Astrocyte (in vitro differentiated cells and primary cell): Measurements from ENCODE around the gene KLHL28. TPM values are rescaled to one million over a fixed set of nuclear protein-coding genes. Genes with fewer than 3 reads are reported as not detected.

Experiments
- DNase-seq: peaks from one replicate; pipeline ENCODE4 v3.0.0-alpha.2; 2010; ENCODE audit warnings: low read depth
- FAIRE-seq: peaks from 2 replicates; lab custom pipeline; 2011; peaks lifted over from hg19 to GRCh38; lab: Jason Lieb, UNC
- H2AFZ ChIP-seq: 2 replicates; pipeline ENCODE4 v1.6.0; 2012; ENCODE audit warnings: low read depth, low read length, inconsistent platforms
- H3K27ac ChIP-seq: 2 replicates; pipeline ENCODE4 v1.5.1; 2011; ENCODE audit warnings: low read depth, low read length, inconsistent platforms
- H3K27me3 ChIP-seq: 2 replicates; pipeline ENCODE4 v1.6.0; 2011; ENCODE audit warnings: low read length, inconsistent platforms; ENCODE audit not compliant: insufficient read depth
- H3K36me3 ChIP-seq: 2 replicates; pipeline ENCODE4 v1.5.1; 2011; ENCODE audit warnings: low read length, inconsistent platforms; ENCODE audit not compliant: insufficient read depth
- H3K4me1 ChIP-seq: 2 replicates; pipeline ENCODE4 v1.5.1; 2011; ENCODE audit warnings: low read length, inconsistent platforms; ENCODE audit not compliant: insufficient read depth
- H3K4me2 ChIP-seq: 2 replicates; pipeline ENCODE4 v1.6.0; 2012; ENCODE audit warnings: low read length, inconsistent platforms
- H3K4me3 ChIP-seq: 2 replicates; pipeline ENCODE4 v1.5.1; 2011; ENCODE audit warnings: low read depth, mild to moderate bottlenecking, low read length, inconsistent platforms; ENCODE audit not compliant: insufficient read depth
- H3K79me2 ChIP-seq: 2 replicates; pipeline ENCODE4 v1.6.0; 2012; ENCODE audit warnings: mild to moderate bottlenecking, low read length, inconsistent platforms; ENCODE audit not compliant: insufficient read depth
- H3K9ac ChIP-seq: 2 replicates; pipeline ENCODE4 v1.6.0; 2012; ENCODE audit warnings: mild to moderate bottlenecking, low read length, inconsistent platforms
- H3K9me3 ChIP-seq: 2 replicates; pipeline ENCODE4 v1.5.1; 2012; ENCODE audit warnings: low read depth, mild to moderate bottlenecking, low read length, inconsistent platforms; ENCODE audit not compliant: insufficient read depth
- H4K20me1 ChIP-seq: 2 replicates; pipeline ENCODE4 v1.6.0; 2012; ENCODE audit warnings: low read length, inconsistent platforms; ENCODE audit not compliant: insufficient read depth
- H3K27ac Mint-ChIP-seq: one replicate; pipeline ENCODE4 v1.8.0; 2021; ENCODE audit warnings: mild to moderate bottlenecking, mixed read lengths; ENCODE audit not compliant: unreplicated experiment
- H3K27me3 Mint-ChIP-seq: one replicate; pipeline ENCODE4 v1.8.0; 2021; ENCODE audit warnings: low read depth, mixed read lengths; ENCODE audit not compliant: unreplicated experiment
- H3K36me3 Mint-ChIP-seq: one replicate; pipeline ENCODE4 v1.8.0; 2021; ENCODE audit warnings: low read depth, mixed read lengths; ENCODE audit not compliant: unreplicated experiment
- H3K4me1 Mint-ChIP-seq: one replicate; pipeline ENCODE4 v1.8.0; 2021; ENCODE audit warnings: low read depth, mixed read lengths; ENCODE audit not compliant: unreplicated experiment
- H3K4me3 Mint-ChIP-seq: one replicate; pipeline ENCODE4 v1.8.0; 2021; ENCODE audit warnings: mild to moderate bottlenecking, moderate library complexity, mixed read lengths; ENCODE audit not compliant: unreplicated experiment
- H3K9me3 Mint-ChIP-seq: one replicate; pipeline ENCODE4 v1.8.0; 2021; ENCODE audit warnings: mild to moderate bottlenecking, mixed read lengths; ENCODE audit not compliant: unreplicated experiment
- CTCF ChIP-seq: IDR thresholded peaks from 2 replicates; pipeline ENCODE4 v1.5.1; 2011; ENCODE audit warnings: low read depth, mild to moderate bottlenecking, inconsistent platforms, low read length, moderate library complexity; ENCODE audit not compliant: insufficient read depth
- EZH2 ChIP-seq: IDR thresholded peaks from 2 replicates; pipeline ENCODE4 v1.6.1; 2012; ENCODE audit warnings: mild to moderate bottlenecking, low read length, inconsistent platforms; ENCODE audit not compliant: insufficient read depth
- total RNA-seq: library from RNA; stranded (reverse); gene quantifications from 2 replicates; pipeline ENCODE4 v1.2.1, GENCODE V29; 2021

The KLHL28 gene
- total RNA-seq, 1 donor from 2014 or later = 21.2 TPM

- peaks cover 62% of the 10 kb centered on the region for H3K79me2 ChIP-seq
- DNase-seq (no peak), FAIRE-seq (no peak)
- H2AFZ ChIP-seq = no peak overlapping the region
- H3K27me3 ChIP-seq = no peaks in the 10 kb centered on the region
- no peaks in the 10 kb centered on the region for H3K9me3 Mint-ChIP-seq
- H3K27me3 Mint-ChIP-seq = no peaks in the 10 kb centered on the region
- H3K4me2 ChIP-seq = no peak overlapping the region
- H3K4me3 Mint-ChIP-seq = no peak overlapping the region
- no peak overlapping the region for H3K4me3 ChIP-seq
- no peak overlapping the region for H3K9ac ChIP-seq
- H3K9me3 ChIP-seq = no peaks in the 10 kb centered on the region
- no peaks in the 10 kb centered on the region for H3K4me1 ChIP-seq
- H3K27ac Mint-ChIP-seq = no peak overlapping the region
- TF ChIP-seq CTCF (no peak), EZH2 (no peak)
- H3K36me3 ChIP-seq = no peaks in the 10 kb centered on the region
- H3K36me3 Mint-ChIP-seq = no peaks in the 10 kb centered on the region
- peaks cover 18% of the 10 kb centered on the region for H4K20me1 ChIP-seq
- H3K27ac ChIP-seq = no peak overlapping the region
- H3K4me1 Mint-ChIP-seq = no peaks in the 10 kb centered on the region
These were observed 18.1 kb upstream of the KLHL28 start for GRCh38 chr14:44979740-44980356.

- Mint-ChIP-seq H3K9me3 (no peaks in the 10 kb centered on the region), H3K27ac (no peak overlapping the region), H3K4me3 (no peak overlapping the region), H3K4me1 (no peaks in the 10 kb centered on the region), H3K27me3 (no peaks in the 10 kb centered on the region), H3K36me3 (no peaks in the 10 kb centered on the region)
- Histone ChIP-seq H3K4me1 (no peaks in the 10 kb centered on the region), H2AFZ (no peak overlapping the region), H3K36me3 (no peaks in the 10 kb centered on the region), H3K79me2 (peaks cover 66% of the 10 kb centered on the region), H3K9ac (no peak overlapping the region), H3K27ac (no peak overlapping the region), H4K20me1 (peaks cover 22% of the 10 kb centered on the region), H3K4me2 (no peak overlapping the region), H3K4me3 (no peak overlapping the region), H3K9me3 (no peaks in the 10 kb centered on the region), H3K27me3 (no peaks in the 10 kb centered on the region)
- FAIRE-seq (no peak), DNase-seq (no peak)
- TF ChIP-seq CTCF (no peak), EZH2 (no peak)
These were observed 17.5 kb upstream of the KLHL28 start for GRCh38 chr14:44979273-44979672.

GRCh38 chr14:44971459-44971858, 9.7 kb upstream of the KLHL28 start:
- Mint-ChIP-seq H3K4me3 (no peak overlapping the region), H3K27ac (no peak overlapping the region), H3K9me3 (no peaks in the 10 kb centered on the region), H3K27me3 (no peaks in the 10 kb centered on the region), H3K4me1 (peaks cover 14% of the 10 kb centered on the region), H3K36me3 (no peaks in the 10 kb centered on the region)
- Histone ChIP-seq H3K4me3 (no peak overlapping the region), H3K27ac (no peak overlapping the region), H3K79me2 (peaks cover 97% of the 10 kb centered on the region), H4K20me1 (peaks cover 38% of the 10 kb centered on the region), H3K36me3 (no peaks in the 10 kb centered on the region), H2AFZ (no peak overlapping the region), H3K27me3 (no peaks in the 10 kb centered on the region), H3K4me1 (peaks cover 4% of the 10 kb centered on the region), H3K4me2 (no peak overlapping the region), H3K9ac (no peak overlapping the region), H3K9me3 (no peaks in the 10 kb centered on the region)
- FAIRE-seq (no peak), DNase-seq (no peak)
- TF ChIP-seq EZH2 (no peak), CTCF (no peak)
